Panc1 (cell line): ENCODE measurements around the gene RBFOX1.

Experiments
- CTCF ChIP-seq: fragments of 450-650 bp; IDR thresholded peaks from 2 replicates; pipeline ENCODE4 v1.5.1; 2017; ENCODE audit warnings: mild to moderate bottlenecking
- POLR2AphosphoS5 ChIP-seq: IDR thresholded peaks from 2 replicates; pipeline ENCODE4 v1.6.1; 2012; ENCODE audit warnings: mild to moderate bottlenecking, low read depth, low read length, moderate library complexity
- REST ChIP-seq, 2 experiments: IDR thresholded peaks; 2 replicates each; pipeline ENCODE4 v1.6.1; 2011 to 2012; ENCODE audit warnings: low read depth in 2 of 2, control low read depth in 1 of 2, low read length in 1 of 2, mild to moderate bottlenecking in 1 of 2, moderate library complexity in 1 of 2; ENCODE audit not compliant: insufficient read depth in 1 of 2
- TCF7L2 ChIP-seq: IDR thresholded peaks from 2 replicates; pipeline ENCODE4 v1.6.1; 2011; ENCODE audit warnings: mild to moderate bottlenecking, low read depth, low read length, inconsistent platforms

GRCh38 chr16:7363422-7364417 is 31.1 kb downstream of the RBFOX1 start:
- TF ChIP-seq CTCF = no peak
- no peak for TF ChIP-seq POLR2AphosphoS5
- TF ChIP-seq REST (IDR thresholded peaks at IDR 0.05; ENCODE audit: insufficient read depth in 1 of 2, low read depth in 2 of 2, low read length in 1 of 2) = no peak
- no peak for TF ChIP-seq TCF7L2
